Mesodermal cell (in vitro differentiated cells): Measurements from ENCODE around the gene AFF3.

Experiments
- H3K27ac ChIP-seq: 2 replicates; pipeline ENCODE4 v1.7.0; 2013; ENCODE audit warnings: mild to moderate bottlenecking, low read depth, low read length, moderate library complexity; ENCODE audit not compliant: severe bottlenecking
- H3K36me3 ChIP-seq: 2 replicates; pipeline ENCODE4 v1.7.1; 2013; ENCODE audit warnings: mild to moderate bottlenecking, low read length, moderate library complexity; ENCODE audit not compliant: control insufficient read depth, insufficient read depth
- H3K4me1 ChIP-seq: one replicate; pipeline ENCODE4 v1.7.1; 2013; ENCODE audit warnings: mild to moderate bottlenecking, low read length; ENCODE audit not compliant: insufficient read depth, control insufficient read depth, poor library complexity, severe bottlenecking
- H3K4me3 ChIP-seq: 2 replicates; pipeline ENCODE4 v1.7.0; 2013; ENCODE audit warnings: low read length, control low read depth, mild to moderate bottlenecking; ENCODE audit not compliant: insufficient read depth, poor library complexity, severe bottlenecking; ENCODE audit errors: extremely low read depth
- H3K9me3 ChIP-seq: 2 replicates; pipeline ENCODE4 v1.7.1; 2013; ENCODE audit warnings: mild to moderate bottlenecking, low read length, moderate library complexity; ENCODE audit not compliant: control insufficient read depth
- WGBS, 2 experiments: methylation state at CpG; one replicate each; pipeline ENCODE4 v1.1.5; 2013; ENCODE audit warnings: missing lambda C conversion rate in 2 of 2; ENCODE audit not compliant: insufficient coverage in 2 of 2; 5-methylcytosine and 5-hydroxymethylcytosine counted together

Gene AFF3

GRCh38 chr2:99554871-99555270 lies 587.5 kb downstream of the AFF3 start:
- WGBS, 2 experiments = 80% methylated on average over 1 of the region's 3 CpGs; no CpG with 5 or more reads in 1 of the 2 experiments

GRCh38 chr2:99554238-99554637 lies 588.2 kb downstream of the AFF3 start:
- Histone ChIP-seq H3K36me3 (no peaks in the 10 kb centered on the region), H3K27ac (no peak overlapping the region), H3K4me1 (no peaks in the 10 kb centered on the region), H3K4me3 (no peak overlapping the region), H3K9me3 (no peaks in the 10 kb centered on the region)
- WGBS, 2 experiments = 83 to 88% methylated on average over 22 to 23 of the region's 23 CpGs

More at GRCh38 chr2:99554871-99555270, 587.5 kb downstream of the AFF3 start:
- no peaks in the 10 kb centered on the region for H3K36me3 ChIP-seq
- no peaks in the 10 kb centered on the region for H3K4me1 ChIP-seq
- H3K27ac ChIP-seq = no peak overlapping the region
- H3K9me3 ChIP-seq = no peaks in the 10 kb centered on the region
- H3K4me3 ChIP-seq = no peak overlapping the region

GRCh38 chr2:99552529-99552928 lies 589.9 kb downstream of the AFF3 start:
- 83 to 91% methylated on average over 1 to 2 of the region's 2 CpGs for WGBS, 2 experiments
- Histone ChIP-seq H3K27ac (no peak overlapping the region), H3K4me1 (no peaks in the 10 kb centered on the region)

GRCh38 chr2:99550368-99550767 lies 592.0 kb downstream of the AFF3 start:
- WGBS, 2 experiments = 67 to 70% methylated on average over 5 of the region's 5 CpGs
- H3K4me1 ChIP-seq = peaks cover 3% of the 10 kb centered on the region
- H3K27ac ChIP-seq = no peak overlapping the region
- H3K4me3 ChIP-seq = no peak overlapping the region
- no peaks in the 10 kb centered on the region for H3K9me3 ChIP-seq
- H3K36me3 ChIP-seq = no peaks in the 10 kb centered on the region

More at GRCh38 chr2:99552529-99552928, 589.9 kb downstream of the AFF3 start:
- Histone ChIP-seq H3K4me3 (no peak overlapping the region), H3K36me3 (no peaks in the 10 kb centered on the region), H3K9me3 (no peaks in the 10 kb centered on the region)

- H3K4me3 ChIP-seq = no peak overlapping the region
Observed at GRCh38 chr2:99545604-99546003, 596.8 kb downstream of the AFF3 start.

GRCh38 chr2:99545066-99545465 lies 597.3 kb downstream of the AFF3 start:
- WGBS, 2 experiments = no CpG with 5 or more reads among the region's 1 CpG
- H3K4me1 ChIP-seq = peaks cover 5% of the 10 kb centered on the region

More at GRCh38 chr2:99545604-99546003, 596.8 kb downstream of the AFF3 start:
- WGBS, 2 experiments = no CpG with 5 or more reads among the region's 3 CpGs
- Histone ChIP-seq H3K9me3 (no peaks in the 10 kb centered on the region), H3K27ac (no peak overlapping the region), H3K4me1 (peaks cover 5% of the 10 kb centered on the region), H3K36me3 (no peaks in the 10 kb centered on the region)

GRCh38 chr2:99544608-99545007 lies 597.8 kb downstream of the AFF3 start:
- no peak overlapping the region for H3K4me3 ChIP-seq
- no peak overlapping the region for H3K27ac ChIP-seq
- H3K9me3 ChIP-seq = no peaks in the 10 kb centered on the region
- peaks cover 5% of the 10 kb centered on the region for H3K4me1 ChIP-seq
- 96 to 100% methylated on average over 4 of the region's 6 CpGs for WGBS, 2 experiments
- no peaks in the 10 kb centered on the region for H3K36me3 ChIP-seq

More at GRCh38 chr2:99545066-99545465, 597.3 kb downstream of the AFF3 start:
- H3K36me3 ChIP-seq = no peaks in the 10 kb centered on the region
- H3K9me3 ChIP-seq = no peaks in the 10 kb centered on the region
- no peak overlapping the region for H3K4me3 ChIP-seq
- H3K27ac ChIP-seq = no peak overlapping the region

- 75 to 80% methylated on average over 1 of the region's 1 CpG for WGBS, 2 experiments
- Histone ChIP-seq H3K9me3 (no peaks in the 10 kb centered on the region), H3K36me3 (no peaks in the 10 kb centered on the region), H3K4me3 (no peak overlapping the region), H3K27ac (no peak overlapping the region), H3K4me1 (peaks cover 5% of the 10 kb centered on the region)
Observed at GRCh38 chr2:99543247-99543646, 599.1 kb downstream of the AFF3 start.

GRCh38 chr2:99537910-99538485 lies 604.4 kb downstream of the AFF3 start:
- H3K36me3 ChIP-seq = no peaks in the 10 kb centered on the region
- no peaks in the 10 kb centered on the region for H3K9me3 ChIP-seq
- no peak overlapping the region for H3K27ac ChIP-seq
- no peak overlapping the region for H3K4me3 ChIP-seq
- WGBS, 2 experiments = 87 to 100% methylated on average over 2 to 3 of the region's 4 CpGs
- no peaks in the 10 kb centered on the region for H3K4me1 ChIP-seq

GRCh38 chr2:99524056-99524455 lies 618.3 kb downstream of the AFF3 start:
- Histone ChIP-seq H3K36me3 (no peaks in the 10 kb centered on the region), H3K27ac (no peak overlapping the region), H3K4me1 (no peaks in the 10 kb centered on the region), H3K4me3 (no peak overlapping the region), H3K9me3 (no peaks in the 10 kb centered on the region)
- 80% methylated on average over 1 of the region's 2 CpGs; no CpG with 5 or more reads in 1 of the 2 experiments for WGBS, 2 experiments

- Histone ChIP-seq H3K36me3 (no peaks in the 10 kb centered on the region), H3K4me3 (no peak overlapping the region), H3K9me3 (no peaks in the 10 kb centered on the region), H3K27ac (no peak overlapping the region), H3K4me1 (no peaks in the 10 kb centered on the region)
- WGBS, 2 experiments = 100% methylated on average over 1 to 2 of the region's 2 CpGs
Observed at GRCh38 chr2:99522157-99522556, 620.2 kb downstream of the AFF3 start.
